LNCaP clone FGC (cell line): ENCODE measurements around the gene PLXNA2.
A peak's percentile ranks its signal among the peaks of the same experiment; 100 is the strongest.

Experiments
- DNase-seq: peaks from one replicate; pipeline ENCODE4 v3.0.0-alpha.2; 2011; ENCODE audit warnings: low read depth
- H3K4me3 ChIP-seq: 2 replicates; pipeline ENCODE4 v1.5.1; 2011; ENCODE audit warnings: mild to moderate bottlenecking, low read depth, low read length, control low read depth
- CTCF ChIP-seq: IDR thresholded peaks from 2 replicates; pipeline ENCODE4 v1.5.1; 2012; ENCODE audit warnings: mild to moderate bottlenecking; ENCODE audit not compliant: control insufficient read depth, insufficient read depth; ENCODE audit errors: extremely low read depth

Gene PLXNA2

GRCh38 chr1:208136459-208137182, 107.6 kb downstream of the PLXNA2 start:
- DNase-seq: no peak
- H3K4me3 ChIP-seq: no peak overlapping the region
- TF ChIP-seq CTCF: no peak

- H3K4me3 ChIP-seq: no peak overlapping the region
- no peak for DNase-seq
- no peak for TF ChIP-seq CTCF
These were observed 108.8 kb downstream of the PLXNA2 start for GRCh38 chr1:208135354-208135753.

- no peak for DNase-seq
- TF ChIP-seq CTCF: no peak
- H3K4me3 ChIP-seq: no peak overlapping the region
These were observed 109.7 kb downstream of the PLXNA2 start for GRCh38 chr1:208134491-208134890.

- DNase-seq: no peak
- no peak for TF ChIP-seq CTCF
- no peak overlapping the region for H3K4me3 ChIP-seq
These were observed 110.8 kb downstream of the PLXNA2 start for GRCh38 chr1:208133355-208133754.

GRCh38 chr1:208132287-208132882, 111.8 kb downstream of the PLXNA2 start:
- TF ChIP-seq CTCF: peak; percentile 92
- H3K4me3 ChIP-seq: no peak overlapping the region; the same call in 1 of the 2 replicates

GRCh38 chr1:208131621-208132286, 112.4 kb downstream of the PLXNA2 start:
- no peak for DNase-seq
- H3K4me3 ChIP-seq: no peak overlapping the region; the same call in 1 of the 2 replicates
- TF ChIP-seq CTCF: no peak

More at GRCh38 chr1:208132287-208132882, 111.8 kb downstream of the PLXNA2 start:
- peak; percentile 52 for DNase-seq
